ENCODE results near the gene CA10.

The CA10 gene

DNA sequence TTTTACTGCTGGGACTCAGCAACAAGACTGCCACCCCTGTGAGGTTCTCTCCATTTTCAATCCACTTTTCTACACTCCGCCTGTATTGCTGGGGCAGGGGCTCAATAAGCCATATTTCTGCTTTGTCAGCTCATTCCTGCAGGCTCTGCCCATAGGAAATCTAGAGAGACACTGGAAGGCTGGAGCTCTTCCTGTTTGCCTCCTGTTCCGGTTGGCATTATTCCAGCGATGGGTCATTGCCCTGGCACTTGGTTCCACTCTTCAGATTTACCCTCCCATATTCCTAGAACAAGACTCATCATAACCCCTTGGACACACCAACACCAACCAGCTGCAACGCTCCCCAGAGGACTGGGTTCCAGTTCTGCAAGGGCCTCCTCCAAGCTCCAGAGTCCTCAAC lies 210.4 kb downstream of the CA10 start:
- Histone ChIP-seq H3K4me3 (IDR thresholded peaks at IDR 0.05; ENCODE audit: insufficient read depth, low read depth, low read length) (no peak overlapping the region), H3K4me2 (no peak overlapping the region), H3K4me1 (ENCODE audit: low read depth, poor library complexity, severe bottlenecking) (peaks cover 5% of the 10 kb centered on the region), H2AFZ (ENCODE audit: low read depth) (no peak overlapping the region), H4K20me1 (ENCODE audit: insufficient read depth) (no peaks in the 10 kb centered on the region), H3K79me2 (ENCODE audit: insufficient read depth, low read depth) (no peaks in the 10 kb centered on the region), H3K27me3 (ENCODE audit: insufficient read depth, low read depth) (no peaks in the 10 kb centered on the region), H3K9ac (no peak overlapping the region), H3K36me3 (ENCODE audit: insufficient read depth) (no peaks in the 10 kb centered on the region), H3K27ac (no peak overlapping the region)
- TF ChIP-seq, protein P1, sequence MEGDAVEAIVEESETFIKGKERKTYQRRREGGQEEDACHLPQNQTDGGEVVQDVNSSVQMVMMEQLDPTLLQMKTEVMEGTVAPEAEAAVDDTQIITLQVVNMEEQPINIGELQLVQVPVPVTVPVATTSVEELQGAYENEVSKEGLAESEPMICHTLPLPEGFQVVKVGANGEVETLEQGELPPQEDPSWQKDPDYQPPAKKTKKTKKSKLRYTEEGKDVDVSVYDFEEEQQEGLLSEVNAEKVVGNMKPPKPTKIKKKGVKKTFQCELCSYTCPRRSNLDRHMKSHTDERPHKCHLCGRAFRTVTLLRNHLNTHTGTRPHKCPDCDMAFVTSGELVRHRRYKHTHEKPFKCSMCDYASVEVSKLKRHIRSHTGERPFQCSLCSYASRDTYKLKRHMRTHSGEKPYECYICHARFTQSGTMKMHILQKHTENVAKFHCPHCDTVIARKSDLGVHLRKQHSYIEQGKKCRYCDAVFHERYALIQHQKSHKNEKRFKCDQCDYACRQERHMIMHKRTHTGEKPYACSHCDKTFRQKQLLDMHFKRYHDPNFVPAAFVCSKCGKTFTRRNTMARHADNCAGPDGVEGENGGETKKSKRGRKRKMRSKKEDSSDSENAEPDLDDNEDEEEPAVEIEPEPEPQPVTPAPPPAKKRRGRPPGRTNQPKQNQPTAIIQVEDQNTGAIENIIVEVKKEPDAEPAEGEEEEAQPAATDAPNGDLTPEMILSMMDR (conservative IDR thresholded peaks at IDR 0.05; ENCODE audit: low read depth, low read length), result no peak

GRCh38 chr17:51947160-51947735 lies 211.3 kb downstream of the CA10 start:
- no peak overlapping the region for H3K4me3 ChIP-seq (IDR thresholded peaks at IDR 0.05; ENCODE audit: insufficient read depth, low read depth, low read length)
- peaks cover 5% of the 10 kb centered on the region for H3K4me1 ChIP-seq (ENCODE audit: low read depth, poor library complexity, severe bottlenecking)
- no peak overlapping the region for H3K4me2 ChIP-seq
- no peak overlapping the region for H3K9ac ChIP-seq
- no peaks in the 10 kb centered on the region for H4K20me1 ChIP-seq (ENCODE audit: insufficient read depth)
- no peaks in the 10 kb centered on the region for H3K36me3 ChIP-seq (ENCODE audit: insufficient read depth)
- TF ChIP-seq, protein P1 (conservative IDR thresholded peaks at IDR 0.05; ENCODE audit: low read depth, low read length), result no peak
- no peaks in the 10 kb centered on the region for H3K79me2 ChIP-seq (ENCODE audit: insufficient read depth, low read depth)
- no peak overlapping the region for H2AFZ ChIP-seq (ENCODE audit: low read depth)
- no peak overlapping the region for H3K27ac ChIP-seq
- H3K27me3 ChIP-seq (ENCODE audit: insufficient read depth, low read depth), result no peaks in the 10 kb centered on the region

GRCh38 chr17:51946311-51946710 lies 212.2 kb downstream of the CA10 start:
- no peaks in the 10 kb centered on the region for H3K79me2 ChIP-seq (ENCODE audit: insufficient read depth, low read depth)
- H4K20me1 ChIP-seq (ENCODE audit: insufficient read depth), result no peaks in the 10 kb centered on the region
- no peak overlapping the region for H2AFZ ChIP-seq (ENCODE audit: low read depth)
- no peaks in the 10 kb centered on the region for H3K4me1 ChIP-seq (ENCODE audit: low read depth, poor library complexity, severe bottlenecking)
- no peaks in the 10 kb centered on the region for H3K36me3 ChIP-seq (ENCODE audit: insufficient read depth)
- no peak overlapping the region for H3K4me2 ChIP-seq
- no peaks in the 10 kb centered on the region for H3K27me3 ChIP-seq (ENCODE audit: insufficient read depth, low read depth)
- no peak overlapping the region for H3K27ac ChIP-seq
- TF ChIP-seq, protein P1 (conservative IDR thresholded peaks at IDR 0.05; ENCODE audit: low read depth, low read length), result no peak
- H3K4me3 ChIP-seq (IDR thresholded peaks at IDR 0.05; ENCODE audit: insufficient read depth, low read depth, low read length), result no peak overlapping the region
- no peak overlapping the region for H3K9ac ChIP-seq

DNA sequence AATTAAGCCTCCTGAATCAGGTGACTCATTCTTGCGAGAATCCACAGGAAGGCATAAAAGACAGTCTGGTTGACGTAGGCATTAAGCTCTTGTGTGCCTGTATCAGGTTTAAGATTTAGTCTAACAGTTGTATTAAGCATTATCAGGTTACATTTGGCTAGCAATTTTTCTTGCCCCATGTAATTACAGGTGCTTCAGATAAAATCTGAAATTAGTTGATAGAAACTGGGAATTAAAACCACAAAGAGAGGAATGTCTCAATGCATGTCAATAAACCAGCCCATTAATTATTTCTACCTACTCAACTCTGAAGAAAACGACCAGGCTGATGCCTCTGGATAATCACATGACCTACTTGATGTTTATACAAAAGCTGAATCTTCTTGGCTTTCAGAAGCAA lies 217.2 kb downstream of the CA10 start:
- Histone ChIP-seq H2AFZ (ENCODE audit: low read depth) (no peak overlapping the region), H3K79me2 (ENCODE audit: insufficient read depth, low read depth) (no peaks in the 10 kb centered on the region), H3K4me1 (ENCODE audit: low read depth, poor library complexity, severe bottlenecking) (no peaks in the 10 kb centered on the region), H3K9ac (no peak overlapping the region), H3K27ac (no peak overlapping the region), H3K36me3 (ENCODE audit: insufficient read depth) (no peaks in the 10 kb centered on the region), H3K27me3 (ENCODE audit: insufficient read depth, low read depth) (no peaks in the 10 kb centered on the region), H3K4me3 (IDR thresholded peaks at IDR 0.05; ENCODE audit: insufficient read depth, low read depth, low read length) (no peak overlapping the region), H4K20me1 (ENCODE audit: insufficient read depth) (no peaks in the 10 kb centered on the region), H3K4me2 (no peak overlapping the region)
- TF ChIP-seq, protein P1 (conservative IDR thresholded peaks at IDR 0.05; ENCODE audit: low read depth, low read length), result no peak
